ENCODE results near the gene PLXNA4. TPM values are rescaled to one million over a fixed set of nuclear protein-coding genes. Genes with fewer than 3 reads are reported as not detected.

Gene PLXNA4
- total and polyA plus RNA-seq, 9 of the 15 experiments (the other 6 are each of a cell fraction or from before 2014, with no cell fraction given), result under 0.01 to 0.09 TPM; not detected in 7

- TF ChIP-seq E4F1 (CRISPR knock-in tag; IDR thresholded peaks at IDR 0.05; ENCODE audit: borderline replicate concordance) (no peak), ZNF121 (CRISPR knock-in tag; conservative IDR thresholded peaks at IDR 0.05) (no peak), HCFC1 (IDR thresholded peaks at IDR 0.05; ENCODE audit: low read depth, low read length) (no peak)
Observed at GRCh38 chr7:132501956-132502355, 74.3 kb downstream of the PLXNA4 start (continued).

GRCh38 chr7:132500727-132501440, 75.4 kb downstream of the PLXNA4 start:
- Histone ChIP-seq H3K9ac (ENCODE audit: insufficient read depth in 1 of 2, low read depth in 2 of 2, low read length in 2 of 2) (no peak overlapping the region), H3K27ac (ENCODE audit: extremely low read depth, low read depth, low read length) (no peak overlapping the region), H3K36me3 (ENCODE audit: control insufficient read depth, insufficient read depth, low read length) (no peaks in the 10 kb centered on the region), H3K4me1 (replicated peaks in 1 of 2; ENCODE audit: control insufficient read depth in 2 of 2, insufficient read depth in 2 of 2, low read length in 2 of 2) (no peaks in the 10 kb centered on the region), H3K79me2 (ENCODE audit: control insufficient read depth, insufficient read depth, low read length) (no peaks in the 10 kb centered on the region), H4K20me1 (replicated peaks; ENCODE audit: control insufficient read depth, insufficient read depth, low read length) (peaks cover 14% of the 10 kb centered on the region; the same call in 1 of the 2 replicates), H3K27me3 (ENCODE audit: control insufficient read depth in 2 of 2, insufficient read depth in 2 of 2, low read length in 2 of 2) (peaks cover 15 to 30% of the 10 kb centered on the region in 2 experiments), H3K9me3 (replicated peaks; ENCODE audit: control insufficient read depth, insufficient read depth, low read depth, low read length) (no peaks in the 10 kb centered on the region), H3K9me1 (ENCODE audit: control insufficient read depth, insufficient read depth, low read length) (peaks cover 6% of the 10 kb centered on the region), H3K4me3 (no peak overlapping the region), H2AFZ (ENCODE audit: low read depth, low read length) (no peak overlapping the region), H3K4me2 (ENCODE audit: insufficient read depth, low read length) (no peak overlapping the region)
- intact Hi-C loops (cut with micrococcal nuclease), result no loop called here
- WGBS (ENCODE audit: insufficient coverage, low coverage, missing lambda C conversion rate), result 1% methylated on average over 10 of the region's 10 CpGs
- ChIA-PET CTCF (ENCODE audit: low intra/inter-chr PET ratio) (no interaction called here), POLR2A (interaction anchor here (0.9 kb wide), 1 partner anchor 11 kb away, joined by 3 read pairs; no protein-coding TSS in a partner anchor)
- in situ Hi-C loops (cut with MboI), result no loop called here
- no TSS peak for BruUV-seq (replicated peaks)
- DNase-seq (ENCODE audit: extremely low read depth in 1 of 4, low spot score in 3 of 4) (peak in 2 of 4 experiments; percentile 15 to 28), ATAC-seq (peak; percentile 77), FAIRE-seq (peak; percentile 59)
- TF ChIP-seq SMC3 (conservative IDR thresholded peaks at IDR 0.05; ENCODE audit: insufficient read depth, low read depth, low read length), result 0 out of 2 replicates have a peak, but pooled peaks have one; percentile 29
- no peak for TF ChIP-seq SMARCB1 (IDR thresholded peaks at IDR 0.05; ENCODE audit: insufficient read length, low read depth)
- no peak for TF ChIP-seq RBM15 (IDR thresholded peaks at IDR 0.05; ENCODE audit: insufficient read depth, low read length)
- TF ChIP-seq ATF1 (CRISPR knock-in tag; IDR thresholded peaks at IDR 0.05), result no peak
- TF ChIP-seq ATF1 (tag; IDR thresholded peaks at IDR 0.05), result no peak
- no peak for TF ChIP-seq CBX3 (IDR thresholded peaks at IDR 0.05; ENCODE audit: borderline replicate concordance in 1 of 2, low read length in 2 of 2)
- TF ChIP-seq HDAC6 (IDR thresholded peaks at IDR 0.05; ENCODE audit: low read depth, low read length), result no peak
- TF ChIP-seq KAT8 (IDR thresholded peaks at IDR 0.05; ENCODE audit: low read depth), result no peak
- TF ChIP-seq IRF2 (CRISPR knock-in tag; IDR thresholded peaks at IDR 0.05), result peak; percentile 54; the same call in 1 of the 2 replicates
- TF ChIP-seq NELFE (IDR thresholded peaks at IDR 0.05; ENCODE audit: insufficient read depth, insufficient read length), result no peak
- no peak for TF ChIP-seq MLX (CRISPR knock-in tag; conservative IDR thresholded peaks at IDR 0.05)
- 0 out of 2 replicates have a peak, but pooled peaks have one; percentile 16 for TF ChIP-seq NFIC (IDR thresholded peaks at IDR 0.05)
- no peak for TF ChIP-seq CEBPG (CRISPR knock-in tag; IDR thresholded peaks at IDR 0.05)
- no peak for TF ChIP-seq CEBPG (tag; conservative IDR thresholded peaks at IDR 0.05 in 1 of 2, IDR thresholded peaks at IDR 0.05 in 1 of 2)
